Measurements from ENCODE around the gene TRIM7.

GRCh38 chr5:181235689-181236366 lies 30.8 kb upstream of the TRIM7 start:
- TF ChIP-seq CTCF (IDR thresholded peaks at IDR 0.05) (no peak), POLR2A (IDR thresholded peaks at IDR 0.05) (no peak)

Data from Peyer's patch (tissue), 4 donors.